ENCODE data around the gene SLIT3.

SLIT3 gene

GRCh38 chr5:168819004-168819621, 481.8 kb downstream of the SLIT3 start:
- in situ Hi-C loops (cut with MboI; ENCODE audit: low sequenced_read_pairs), result no loop called here

- in situ Hi-C loops (cut with MboI; ENCODE audit: low sequenced_read_pairs), result no loop called here
Measured at GRCh38 chr5:168818558-168818957, 482.4 kb downstream of the SLIT3 start.

GRCh38 chr5:168817591-168817990, 483.3 kb downstream of the SLIT3 start:
- in situ Hi-C loops (cut with MboI; ENCODE audit: low sequenced_read_pairs), result no loop called here

GRCh38 chr5:168816661-168817060, 484.3 kb downstream of the SLIT3 start:
- in situ Hi-C loops (cut with MboI; ENCODE audit: low sequenced_read_pairs), result no loop called here

- in situ Hi-C loops (cut with MboI; ENCODE audit: low sequenced_read_pairs), result no loop called here
Measured at GRCh38 chr5:168813184-168813968, 487.6 kb downstream of the SLIT3 start.

GRCh38 chr5:168810641-168811040, 490.3 kb downstream of the SLIT3 start:
- in situ Hi-C loops (cut with MboI; ENCODE audit: low sequenced_read_pairs), result no loop called here

GRCh38 chr5:168809218-168809617, 491.7 kb downstream of the SLIT3 start:
- in situ Hi-C loops (cut with MboI; ENCODE audit: low sequenced_read_pairs), result no loop called here

- in situ Hi-C loops (cut with MboI; ENCODE audit: low sequenced_read_pairs), result no loop called here
Measured at GRCh38 chr5:168808051-168808616, 492.8 kb downstream of the SLIT3 start.

GRCh38 chr5:168807287-168807686, 493.7 kb downstream of the SLIT3 start:
- in situ Hi-C loops (cut with MboI; ENCODE audit: low sequenced_read_pairs), result no loop called here

- in situ Hi-C loops (cut with MboI; ENCODE audit: low sequenced_read_pairs), result no loop called here
Measured at GRCh38 chr5:168803541-168803940, 497.4 kb downstream of the SLIT3 start.

- in situ Hi-C loops (cut with MboI; ENCODE audit: low sequenced_read_pairs), result no loop called here
Measured at GRCh38 chr5:168802337-168802736, 498.6 kb downstream of the SLIT3 start.

GRCh38 chr5:168801567-168801966, 499.4 kb downstream of the SLIT3 start:
- in situ Hi-C loops (cut with MboI; ENCODE audit: low sequenced_read_pairs), result no loop called here

GRCh38 chr5:168800701-168801100, 500.2 kb downstream of the SLIT3 start:
- in situ Hi-C loops (cut with MboI; ENCODE audit: low sequenced_read_pairs), result no loop called here

GRCh38 chr5:168798065-168799023, 502.6 kb downstream of the SLIT3 start:
- in situ Hi-C loops (cut with MboI; ENCODE audit: low sequenced_read_pairs), result no loop called here

GRCh38 chr5:168796593-168797580, 504.1 kb downstream of the SLIT3 start:
- in situ Hi-C loops (cut with MboI; ENCODE audit: low sequenced_read_pairs), result no loop called here

GRCh38 chr5:168796000-168796399, 504.9 kb downstream of the SLIT3 start:
- in situ Hi-C loops (cut with MboI; ENCODE audit: low sequenced_read_pairs), result no loop called here

- in situ Hi-C loops (cut with MboI; ENCODE audit: low sequenced_read_pairs), result no loop called here
Measured at GRCh38 chr5:168793841-168794837, 506.8 kb downstream of the SLIT3 start.

GRCh38 chr5:168792678-168793077, 508.3 kb downstream of the SLIT3 start:
- in situ Hi-C loops (cut with MboI; ENCODE audit: low sequenced_read_pairs), result no loop called here

All from HL-60/S4 treated with retinoic acid at 250 ng/mL for 4 days and 3 days (cell line).